Common myeloid progenitor, CD34-positive (primary cell): ENCODE measurements around the gene HIF1AN. TPM values are rescaled to one million over a fixed set of nuclear protein-coding genes. Genes with fewer than 3 reads are reported as not detected.
A peak's percentile ranks its signal among the peaks of the same experiment; 100 is the strongest.

Experiments
- CTCF ChIA-PET: fragments of 350-600 bp; sonication (Branson Sonifier 250); formaldehyde crosslinking; loops from one replicate; lab custom pipeline; 2021; ENCODE audit warnings: antibody characterized with exemption; lab: Charles Lee
- POLR2A ChIA-PET: fragments of 350-600 bp; sonication (Branson Sonifier 250); formaldehyde crosslinking; loops from one replicate; lab custom pipeline; 2021; ENCODE audit warnings: antibody characterized with exemption; lab: Charles Lee
- DNase-seq, 3 donors: peaks; one replicate each; pipeline versions ENCODE4 v3.0.0 to v3.0.0-alpha.2; 2013
- H3K27ac ChIP-seq, 2 experiments: 1 replicate in 1 of 2; 2 replicates in 1 of 2; pipeline ENCODE4 v1.7.0; 2013; ENCODE audit warnings: inconsistent platforms in 2 of 2, low read length in 2 of 2, mild to moderate bottlenecking in 2 of 2, low read depth in 1 of 2, moderate library complexity in 1 of 2; ENCODE audit not compliant: severe bottlenecking in 2 of 2, insufficient read depth in 1 of 2, poor library complexity in 1 of 2
- H3K27me3 ChIP-seq, 5 experiments: replicated peaks in 2 of 5; 1 replicate in 3 of 5; 2 replicates in 2 of 5; pipeline versions ENCODE4 v1.6.1 to v1.7.0; 2013; ENCODE audit warnings: low read length in 4 of 5, mild to moderate bottlenecking in 2 of 5, moderate library complexity in 2 of 5, inconsistent platforms in 1 of 5; ENCODE audit not compliant: insufficient read depth in 5 of 5, control insufficient read depth in 4 of 5
- H3K36me3 ChIP-seq, 4 experiments: 1 replicate in 2 of 4; 2 replicates in 2 of 4; pipeline versions ENCODE4 v1.6.1 to v1.7.0; 2013; ENCODE audit warnings: low read length in 3 of 4, control low read depth in 1 of 4, mild to moderate bottlenecking in 1 of 4; ENCODE audit not compliant: control insufficient read depth in 4 of 4, insufficient read depth in 4 of 4
- H3K4me1 ChIP-seq, 4 experiments: 1 replicate in 3 of 4; 2 replicates in 1 of 4; pipeline versions ENCODE4 v1.6.1 to v1.7.1; 2013; ENCODE audit warnings: low read length in 3 of 4, mild to moderate bottlenecking in 3 of 4, control low read depth in 1 of 4, inconsistent platforms in 1 of 4, moderate library complexity in 1 of 4; ENCODE audit not compliant: control insufficient read depth in 4 of 4, insufficient read depth in 4 of 4; ENCODE audit errors: control extremely low read depth in 1 of 4
- H3K4me3 ChIP-seq, 7 experiments: 1 replicate in 4 of 7; 2 replicates in 3 of 7; pipeline versions ENCODE4 v1.5.1 to v1.7.0; 2013; ENCODE audit warnings: mild to moderate bottlenecking in 7 of 7, low read length in 6 of 7, moderate library complexity in 6 of 7, inconsistent platforms in 2 of 7, low read depth in 2 of 7, control low read depth in 1 of 7; ENCODE audit not compliant: insufficient read depth in 4 of 7, control insufficient read depth in 1 of 7; ENCODE audit errors: extremely low read depth in 1 of 7
- H3K9me3 ChIP-seq, 5 experiments: 1 replicate in 4 of 5; 2 replicates in 1 of 5; pipeline versions ENCODE4 v1.6.1 to v1.7.1; 2013; ENCODE audit warnings: low read length in 4 of 5, mild to moderate bottlenecking in 2 of 5, inconsistent platforms in 1 of 5, low read depth in 1 of 5, moderate library complexity in 1 of 5; ENCODE audit not compliant: control insufficient read depth in 4 of 5, insufficient read depth in 2 of 5; ENCODE audit errors: control extremely low read depth in 1 of 5
- WGBS: methylation state at CpG from one replicate; pipeline ENCODE4 v1.1.5; 2013; ENCODE audit not compliant: insufficient coverage; 5-methylcytosine and 5-hydroxymethylcytosine counted together
- polyA plus RNA-seq: library from polyadenylated mRNA; unstranded; fragments of 120-200 nt; gene quantifications from one replicate; pipeline ENCODE4 v1.2.1, GENCODE V29; 2013

The HIF1AN gene
- 24.8 TPM for polyA plus RNA-seq

- Histone ChIP-seq H3K4me3 (peak within 1 kb of the TSS; percentile 81 to 97 (median 88)), H3K4me1 (peaks cover 7 to 19% (median 15%) of the 10 kb centered on the region in 4 experiments), H3K9me3 (no peaks in the 10 kb centered on the region), H3K36me3 (peaks cover 8 to 27% (median 19%) of the 10 kb centered on the region in 4 experiments), H3K27ac (peak within 1 kb of the TSS; percentile 50 to 71), H3K27me3 (no peaks in the 10 kb centered on the region)
- ChIA-PET CTCF (interaction anchor here (1.4 to 2.2 kb wide), 6 partner anchors 8 to 27 kb away, joined by 5 to 15 read pairs (median 8); no protein-coding TSS in a partner anchor), POLR2A (interaction anchor here (0.5 kb wide), 1 partner anchor 462 kb away, joined by 3 read pairs; no protein-coding TSS in a partner anchor)
- DNase-seq = peak; percentile 97 to 98 (median 97)
- WGBS = 0% methylated on average over 18 of the region's 35 CpGs
Measured at GRCh38 chr10:100535715-100536353, at the start of gene HIF1AN. Gene HIF1AN (plus strand): TSS chr10:100535943. CDS start chr10:100535959, 16 bp downstream.

GRCh38 chr10:100487529-100487928 lies 48.2 kb upstream of the HIF1AN start:
- H3K27ac ChIP-seq = no peak overlapping the region
- no peak overlapping the region for H3K4me3 ChIP-seq
- DNase-seq = no peak
- 97% methylated on average over 5 of the region's 6 CpGs for WGBS
- no peaks in the 10 kb centered on the region for H3K9me3 ChIP-seq
- ChIA-PET POLR2A (no interaction called here), CTCF (interaction anchor here (1.1 to 7.9 kb wide), 5 partner anchors 10 to 150 kb away, joined by 3 to 75 read pairs (median 5); no protein-coding TSS in a partner anchor)
- H3K27me3 ChIP-seq = peaks cover 0 to 11% (median 9%) of the 10 kb centered on the region in 5 experiments
- peaks cover 0 to 8% (median 5%) of the 10 kb centered on the region in 4 experiments for H3K4me1 ChIP-seq
- H3K36me3 ChIP-seq = peaks cover 11 to 53% (median 33%) of the 10 kb centered on the region in 4 experiments

DNA sequence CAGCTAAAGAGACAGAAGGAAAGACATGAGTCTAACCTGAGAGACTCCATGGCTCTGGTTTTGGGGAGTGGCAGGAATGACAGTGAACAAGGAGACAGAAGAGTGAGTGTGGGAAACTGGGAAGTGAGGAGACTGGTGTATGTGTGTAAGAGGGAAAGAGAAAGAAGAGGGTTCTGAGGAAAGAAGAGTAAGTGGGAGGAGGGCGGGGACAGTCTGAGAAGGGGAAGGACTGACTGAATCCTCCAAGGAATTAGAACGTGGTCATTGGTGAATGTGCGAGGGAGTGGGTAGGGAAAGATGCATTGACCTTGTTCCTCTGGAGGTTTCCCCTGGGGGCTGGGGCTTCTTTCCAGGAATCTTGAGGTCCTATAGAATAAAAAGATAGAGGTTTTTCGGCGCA lies 46.3 kb upstream of the HIF1AN start:
- no peak for DNase-seq
- Histone ChIP-seq H3K4me3 (no peak overlapping the region), H3K27me3 (peaks cover 0 to 2% (median 0%) of the 10 kb centered on the region in 5 experiments), H3K36me3 (peaks cover 11 to 65% (median 34%) of the 10 kb centered on the region in 4 experiments), H3K9me3 (no peaks in the 10 kb centered on the region), H3K4me1 (no peaks in the 10 kb centered on the region), H3K27ac (no peak overlapping the region)
- WGBS = 94% methylated on average over 3 of the region's 5 CpGs
- ChIA-PET CTCF (interaction anchor here (2.2 kb wide), 1 partner anchor 19 kb away, joined by 5 read pairs; no protein-coding TSS in a partner anchor), POLR2A (no interaction called here)

- ChIA-PET POLR2A (no interaction called here), CTCF (interaction anchor here (0.7 to 1.6 kb wide), 4 partner anchors 9 to 28 kb away, joined by 3 to 4 read pairs (median 4); no protein-coding TSS in a partner anchor)
- Histone ChIP-seq H3K27me3 (peaks cover 0 to 2% (median 0%) of the 10 kb centered on the region in 5 experiments), H3K9me3 (no peaks in the 10 kb centered on the region), H3K27ac (no peak overlapping the region), H3K4me3 (no peak overlapping the region), H3K4me1 (no peaks in the 10 kb centered on the region), H3K36me3 (peaks cover 10 to 65% (median 30%) of the 10 kb centered on the region in 4 experiments)
- 100% methylated on average over 2 of the region's 2 CpGs for WGBS
- no peak for DNase-seq
Measured at GRCh38 chr10:100490531-100490930, 45.2 kb upstream of the HIF1AN start.

GRCh38 chr10:100496567-100496966 lies 39.2 kb upstream of the HIF1AN start:
- Histone ChIP-seq H3K27me3 (no peaks in the 10 kb centered on the region), H3K9me3 (no peaks in the 10 kb centered on the region), H3K36me3 (peaks cover 12 to 69% (median 27%) of the 10 kb centered on the region in 4 experiments), H3K27ac (no peak overlapping the region), H3K4me1 (no peaks in the 10 kb centered on the region), H3K4me3 (no peak overlapping the region)
- ChIA-PET CTCF (interaction anchor here (0.9 to 9.3 kb wide), 5 partner anchors 12 to 158 kb away, joined by 3 to 75 read pairs (median 15); partner anchors contain the start of gene SEC31B), POLR2A (no interaction called here)
- 100% methylated on average over 1 of the region's 2 CpGs for WGBS
- DNase-seq = no peak

GRCh38 chr10:100498059-100498458 lies 37.7 kb upstream of the HIF1AN start:
- POLR2A ChIA-PET = no interaction called here
- 100% methylated on average over 3 of the region's 4 CpGs for WGBS

DNA sequence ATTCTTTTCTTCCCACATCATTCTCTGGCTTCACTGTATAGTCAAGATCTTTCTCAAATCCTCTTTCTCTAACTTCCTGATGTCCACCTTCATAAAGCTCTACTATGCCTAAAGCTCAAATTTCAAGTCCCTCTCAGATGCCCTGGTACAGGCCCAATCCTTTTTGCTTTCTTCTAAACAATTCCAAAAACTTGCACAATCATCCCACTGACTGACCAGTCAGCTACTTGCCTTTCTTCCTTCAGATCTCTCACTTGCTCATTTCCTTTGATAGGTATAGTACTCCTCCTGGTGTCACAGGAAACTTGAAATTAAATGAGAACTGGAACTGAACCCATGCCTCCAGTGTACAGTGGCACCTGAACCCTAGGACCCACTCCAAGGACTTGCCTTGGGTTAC lies 34.3 kb upstream of the HIF1AN start:
- peaks cover 11 to 72% (median 28%) of the 10 kb centered on the region in 4 experiments for H3K36me3 ChIP-seq
- no peak for DNase-seq
- ChIA-PET CTCF (interaction anchor here (0.8 to 9.3 kb wide), 2 partner anchors 17 kb away, joined by 4 to 75 read pairs; no protein-coding TSS in a partner anchor), POLR2A (no interaction called here)
- no peak overlapping the region for H3K4me3 ChIP-seq
- no peaks in the 10 kb centered on the region for H3K27me3 ChIP-seq
- no peak overlapping the region for H3K27ac ChIP-seq
- H3K9me3 ChIP-seq = no peaks in the 10 kb centered on the region
- H3K4me1 ChIP-seq = no peaks in the 10 kb centered on the region

More at GRCh38 chr10:100498059-100498458, 37.7 kb upstream of the HIF1AN start:
- H3K4me1 ChIP-seq = no peaks in the 10 kb centered on the region
- no peaks in the 10 kb centered on the region for H3K27me3 ChIP-seq
- CTCF ChIA-PET = interaction anchor here (9.3 kb wide), 1 partner anchor 14 kb away, joined by 75 read pairs; no protein-coding TSS in a partner anchor
- no peak overlapping the region for H3K4me3 ChIP-seq
- H3K27ac ChIP-seq = no peak overlapping the region
- peaks cover 10 to 77% (median 27%) of the 10 kb centered on the region in 4 experiments for H3K36me3 ChIP-seq
- DNase-seq = no peak
- H3K9me3 ChIP-seq = no peaks in the 10 kb centered on the region
